Stimulated activated CD4-positive, alpha-beta T cell treated with anti-CD3 and anti-CD28 coated beads, Interleukin-4, amount 100 ng/mL, for 24 hours (primary cell): ENCODE results near the gene KCNIP2.
A peak's percentile ranks its signal among the peaks of the same experiment; 100 is the strongest.

Experiments
- DNase-seq: peaks from one replicate; pipeline ENCODE4 v3.0.0-alpha.2; 2020

The KCNIP2 gene

GRCh38 chr10:101781984-101782810 lies 61.4 kb downstream of the KCNIP2 start:
- no peak for DNase-seq

- DNase-seq, result no peak
Measured at GRCh38 chr10:101781655-101781983, 62.0 kb downstream of the KCNIP2 start.

- peak; percentile 78 for DNase-seq
Measured at GRCh38 chr10:101780818-101781654, 62.6 kb downstream of the KCNIP2 start.

- no peak for DNase-seq
Measured at GRCh38 chr10:101780187-101780817, 63.3 kb downstream of the KCNIP2 start.

GRCh38 chr10:101779544-101780186 lies 63.9 kb downstream of the KCNIP2 start:
- peak; percentile 86 for DNase-seq

GRCh38 chr10:101778781-101779543 lies 64.6 kb downstream of the KCNIP2 start:
- DNase-seq, result no peak

- no peak for DNase-seq
Measured at GRCh38 chr10:101778151-101778780, 65.3 kb downstream of the KCNIP2 start.

- DNase-seq, result no peak
Measured at GRCh38 chr10:101777619-101778145, 65.9 kb downstream of the KCNIP2 start.

- DNase-seq, result no peak
Measured at GRCh38 chr10:101776161-101776817, 67.3 kb downstream of the KCNIP2 start.
